Thyroid gland (tissue), 4 donors: ENCODE measurements around the gene NCS1. TPM values are rescaled to one million over a fixed set of nuclear protein-coding genes. Genes with fewer than 3 reads are reported as not detected.

Source experiments
- DNase-seq, 2 donors: peaks; one replicate each; pipeline ENCODE4 v3.0.0-alpha.2; 2019
- H3K27ac ChIP-seq, 3 donors: fragments of 200-600 bp; sonication (generic); 1 replicate in 2 of 3; 2 replicates in 1 of 3; pipeline ENCODE4 v1.5.1; 2016 to 2019; ENCODE audit warnings: mild to moderate bottlenecking in 1 of 3, moderate library complexity in 1 of 3
- H3K27me3 ChIP-seq: fragments of 200-600 bp; sonication (generic); one replicate; pipeline ENCODE4 v1.5.1; 2019
- H3K36me3 ChIP-seq, 2 donors: fragments of 200-600 bp; sonication (generic); one replicate each; pipeline ENCODE4 v1.5.1; 2016 to 2019
- H3K4me1 ChIP-seq, 2 donors: fragments of 200-600 bp; sonication (generic); one replicate each; pipeline ENCODE4 v1.5.1; 2017 to 2019
- H3K4me3 ChIP-seq, 3 donors: fragments of 200-600 bp; sonication (generic); replicated peaks in 1 of 3; 1 replicate in 2 of 3; 2 replicates in 1 of 3; pipeline ENCODE4 v1.5.1; 2016; ENCODE audit warnings: mild to moderate bottlenecking in 1 of 3
- H3K9me3 ChIP-seq: fragments of 200-600 bp; sonication (generic); one replicate; pipeline ENCODE4 v1.5.1; 2017
- POLR2A ChIP-seq, 2 donors: fragments of 450-650 bp; IDR thresholded peaks; one replicate each; pipeline ENCODE4 v1.6.1; 2017; ENCODE audit warnings: antibody characterized with exemption in 2 of 2, mild to moderate bottlenecking in 2 of 2, moderate library complexity in 1 of 2
- WGBS, 2 donors: methylation state at CpG; one replicate each; pipeline ENCODE4 v1.1.5; 2017; 5-methylcytosine and 5-hydroxymethylcytosine counted together
- intact Hi-C: fragments of 100-400 bp; cut with DNase I; formaldehyde crosslinking; loops from one replicate; pipeline ENCODE4 v1.15.1; 2023
- total RNA-seq, 4 donors: library from RNA; depleted of rRNA; stranded (reverse); fragments of >200 nt; gene quantifications; one replicate each; pipeline ENCODE4 v1.2.3, GENCODE V29; 2016
- TF ChIP-seq, protein P1 (sequence below), 6 experiments: fragments of 200-600 bp in 3 of 6; fragments of 450-650 bp in 3 of 6; sonication (generic) in 3 of 6; IDR thresholded peaks; one replicate each; pipeline ENCODE4 v1.5.1; 2016 to 2019; ENCODE audit warnings: antibody characterized with exemption in 6 of 6, mild to moderate bottlenecking in 2 of 6, inconsistent platforms in 1 of 6, moderate library complexity in 1 of 6

Gene NCS1
- total RNA-seq, 4 donors from 2014 or later = 31.0 to 85.4 (median 61.2) TPM

- WGBS, 2 donors = 93 to 98% methylated on average over 9 to 10 of the region's 10 CpGs
- intact Hi-C loops = no loop called here
- H3K4me3 ChIP-seq = no peak overlapping the region
- peaks cover 18 to 40% of the 10 kb centered on the region in 2 donors for H3K4me1 ChIP-seq
- peaks cover 5 to 6% of the 10 kb centered on the region in 2 donors for H3K36me3 ChIP-seq
- TF ChIP-seq, protein P1, sequence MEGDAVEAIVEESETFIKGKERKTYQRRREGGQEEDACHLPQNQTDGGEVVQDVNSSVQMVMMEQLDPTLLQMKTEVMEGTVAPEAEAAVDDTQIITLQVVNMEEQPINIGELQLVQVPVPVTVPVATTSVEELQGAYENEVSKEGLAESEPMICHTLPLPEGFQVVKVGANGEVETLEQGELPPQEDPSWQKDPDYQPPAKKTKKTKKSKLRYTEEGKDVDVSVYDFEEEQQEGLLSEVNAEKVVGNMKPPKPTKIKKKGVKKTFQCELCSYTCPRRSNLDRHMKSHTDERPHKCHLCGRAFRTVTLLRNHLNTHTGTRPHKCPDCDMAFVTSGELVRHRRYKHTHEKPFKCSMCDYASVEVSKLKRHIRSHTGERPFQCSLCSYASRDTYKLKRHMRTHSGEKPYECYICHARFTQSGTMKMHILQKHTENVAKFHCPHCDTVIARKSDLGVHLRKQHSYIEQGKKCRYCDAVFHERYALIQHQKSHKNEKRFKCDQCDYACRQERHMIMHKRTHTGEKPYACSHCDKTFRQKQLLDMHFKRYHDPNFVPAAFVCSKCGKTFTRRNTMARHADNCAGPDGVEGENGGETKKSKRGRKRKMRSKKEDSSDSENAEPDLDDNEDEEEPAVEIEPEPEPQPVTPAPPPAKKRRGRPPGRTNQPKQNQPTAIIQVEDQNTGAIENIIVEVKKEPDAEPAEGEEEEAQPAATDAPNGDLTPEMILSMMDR (IDR thresholded peaks at IDR 0.05) = no peak
- no peak for TF ChIP-seq POLR2A (IDR thresholded peaks at IDR 0.05)
- H3K27ac ChIP-seq = no peak overlapping the region
- no peak for DNase-seq
- no peaks in the 10 kb centered on the region for H3K9me3 ChIP-seq
- no peaks in the 10 kb centered on the region for H3K27me3 ChIP-seq
These were observed 45.6 kb downstream of the NCS1 start for GRCh38 chr9:130217838-130218237.

DNA sequence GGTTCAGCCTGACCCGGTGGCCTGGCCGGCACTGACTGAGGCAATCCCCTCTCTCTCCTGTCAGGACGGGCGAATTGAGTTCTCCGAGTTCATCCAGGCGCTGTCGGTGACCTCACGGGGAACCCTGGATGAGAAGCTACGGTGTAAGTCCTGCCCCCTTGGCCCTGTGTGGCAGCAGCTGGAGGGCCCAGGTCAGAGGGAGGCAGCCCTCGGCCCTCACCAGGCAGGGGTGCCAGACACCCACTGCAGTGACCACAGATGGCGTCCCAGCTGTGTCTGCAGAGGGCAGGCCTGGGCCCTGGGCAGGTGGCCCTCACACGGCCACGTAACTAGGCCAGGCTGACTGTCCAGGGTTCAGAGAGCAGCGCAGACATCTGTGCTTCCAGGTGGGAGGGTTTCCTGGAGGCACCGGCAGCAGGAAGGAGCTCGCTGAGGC is 47.5 kb downstream of the NCS1 start:
- no peaks in the 10 kb centered on the region for H3K27me3 ChIP-seq
- no peak for DNase-seq
- intact Hi-C loops = no loop called here
- H3K36me3 ChIP-seq = peaks cover 5 to 9% of the 10 kb centered on the region in 2 donors
- no peak overlapping the region for H3K4me3 ChIP-seq
- TF ChIP-seq, protein P1 (IDR thresholded peaks at IDR 0.05) = no peak
- no peak for TF ChIP-seq POLR2A (IDR thresholded peaks at IDR 0.05)
- peak overlapping the region in 2 of 3 donors; percentile 0 to 45 for H3K27ac ChIP-seq
- H3K4me1 ChIP-seq = peaks cover 2 to 22% of the 10 kb centered on the region in 2 donors
- H3K9me3 ChIP-seq = no peaks in the 10 kb centered on the region
- WGBS, 2 donors = 80 to 87% methylated on average over 9 to 10 of the region's 16 CpGs

DNA sequence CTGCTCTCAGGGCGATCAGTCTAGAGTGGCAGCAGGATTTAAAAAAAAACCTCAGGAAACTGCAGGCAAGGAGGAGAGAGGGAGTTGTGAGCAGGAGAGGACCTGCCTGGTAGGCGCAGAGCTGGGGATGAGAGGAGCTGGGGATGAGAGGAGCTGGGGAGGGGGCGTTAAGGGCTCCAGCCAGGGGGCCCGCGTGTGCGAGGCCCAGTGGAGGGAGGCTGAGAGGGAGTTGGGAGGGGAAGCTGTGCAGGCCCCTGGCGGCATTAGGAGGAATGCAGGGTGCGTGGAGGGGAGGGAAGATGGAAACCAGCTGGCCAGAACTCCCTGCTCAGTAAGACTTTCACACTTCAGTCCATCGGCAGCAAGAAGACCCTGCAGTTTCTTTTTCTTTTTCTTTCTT is 48.1 kb downstream of the NCS1 start:
- Histone ChIP-seq H3K36me3 (peaks cover 5 to 14% of the 10 kb centered on the region in 2 donors), H3K9me3 (no peaks in the 10 kb centered on the region), H3K27ac (peak overlapping the region in 2 of 3 donors; percentile 9 to 45), H3K4me1 (peaks cover 0 to 15% of the 10 kb centered on the region in 2 donors), H3K4me3 (no peak overlapping the region), H3K27me3 (no peaks in the 10 kb centered on the region)
- intact Hi-C loops = no loop called here
- TF ChIP-seq POLR2A (IDR thresholded peaks at IDR 0.05) = no peak
- TF ChIP-seq, protein P1 (IDR thresholded peaks at IDR 0.05) = peak in 2 of 6 experiments; percentile 14 to 19
- WGBS, 2 donors = 36 to 51% methylated on average over 9 of the region's 9 CpGs
- DNase-seq = peak in 1 of 2 donors; percentile 46

DNA sequence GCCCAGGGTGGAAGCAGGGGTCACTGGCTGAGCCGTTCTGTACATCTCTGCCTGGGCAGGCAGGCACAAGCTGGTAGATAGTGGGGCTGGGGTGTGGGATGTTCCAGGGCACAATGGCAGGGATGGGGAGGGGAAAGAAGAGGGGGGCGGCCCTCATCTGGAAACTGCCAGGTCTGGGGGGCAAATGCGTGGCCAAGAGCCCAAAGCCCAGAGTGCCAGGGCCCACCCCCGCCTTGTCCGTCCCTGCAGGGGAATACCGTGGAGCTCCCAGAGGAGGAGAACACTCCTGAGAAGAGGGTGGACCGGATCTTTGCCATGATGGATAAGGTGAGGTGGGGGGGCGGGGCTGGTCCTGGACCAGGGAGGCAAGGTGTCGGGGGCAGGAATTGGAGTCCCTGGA is 50.6 kb downstream of the NCS1 start:
- Histone ChIP-seq H3K9me3 (no peaks in the 10 kb centered on the region), H3K4me3 (no peak overlapping the region), H3K36me3 (peaks cover 5 to 33% of the 10 kb centered on the region in 2 donors), H3K27me3 (no peaks in the 10 kb centered on the region), H3K4me1 (peaks cover 0 to 8% of the 10 kb centered on the region in 2 donors), H3K27ac (no peak overlapping the region)
- intact Hi-C loops = no loop called here
- 95 to 96% methylated on average over 8 to 9 of the region's 9 CpGs for WGBS, 2 donors
- DNase-seq = no peak
- TF ChIP-seq, protein P1 (IDR thresholded peaks at IDR 0.05) = no peak
- no peak for TF ChIP-seq POLR2A (IDR thresholded peaks at IDR 0.05)

DNA sequence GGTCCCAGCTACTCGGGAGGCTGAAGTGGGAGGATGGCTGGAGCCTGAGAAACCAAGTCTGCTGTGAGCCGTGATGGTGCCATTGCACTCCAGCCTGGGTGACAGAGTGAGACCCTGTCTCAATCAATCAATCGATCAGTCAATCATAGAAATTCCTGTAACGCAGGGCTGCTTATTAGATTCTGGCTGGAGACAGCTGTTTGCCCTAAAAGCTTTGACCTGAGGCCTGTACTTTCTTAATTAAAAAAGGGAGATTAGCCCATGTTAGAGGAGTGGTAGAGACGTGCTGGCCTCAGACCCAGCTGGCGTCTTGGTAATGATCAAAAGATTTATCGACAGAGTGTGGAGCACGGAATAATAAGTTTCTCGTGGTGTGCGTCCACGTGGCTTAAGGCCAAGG is 52.9 kb downstream of the NCS1 start:
- no peak for TF ChIP-seq POLR2A (IDR thresholded peaks at IDR 0.05)
- TF ChIP-seq, protein P1 (IDR thresholded peaks at IDR 0.05) = no peak
- intact Hi-C loops = no loop called here
- Histone ChIP-seq H3K27me3 (no peaks in the 10 kb centered on the region), H3K4me3 (no peak overlapping the region), H3K9me3 (no peaks in the 10 kb centered on the region), H3K4me1 (peaks cover 0 to 8% of the 10 kb centered on the region in 2 donors), H3K36me3 (peaks cover 0 to 30% of the 10 kb centered on the region in 2 donors), H3K27ac (no peak overlapping the region)
- no peak for DNase-seq
- WGBS, 2 donors = 90 to 95% methylated on average over 11 of the region's 11 CpGs
